Thymus (tissue), 11 donors: Measurements from ENCODE around the gene ST6GAL1. TPM values are rescaled to one million over a fixed set of nuclear protein-coding genes. Genes with fewer than 3 reads are reported as not detected.

ENCODE experiments used
- DNase-seq, 9 donors: peaks; one replicate each; pipeline ENCODE4 v3.0.0-alpha.2; 2013; ENCODE audit warnings: low spot score in 9 of 9, low read depth in 6 of 9, missing footprints in 1 of 9
- H3K27ac ChIP-seq, 2 donors: one replicate each; pipeline ENCODE4 v1.5.1; 2013; ENCODE audit warnings: control low read depth in 1 of 2, low read depth in 1 of 2, low read length in 1 of 2, mild to moderate bottlenecking in 1 of 2, moderate library complexity in 1 of 2
- H3K27me3 ChIP-seq, 2 donors: one replicate each; pipeline ENCODE4 v1.5.1; 2013; ENCODE audit warnings: low read length in 1 of 2; ENCODE audit not compliant: control insufficient read depth in 2 of 2, insufficient read depth in 1 of 2
- H3K36me3 ChIP-seq, 2 donors: one replicate each; pipeline ENCODE4 v1.5.1; 2013; ENCODE audit warnings: low read length in 1 of 2, mild to moderate bottlenecking in 1 of 2, moderate library complexity in 1 of 2; ENCODE audit not compliant: control insufficient read depth in 2 of 2, insufficient read depth in 2 of 2
- H3K4me1 ChIP-seq, 2 donors: one replicate each; pipeline ENCODE4 v1.5.1; 2013; ENCODE audit warnings: low read length in 2 of 2; ENCODE audit not compliant: control insufficient read depth in 2 of 2, insufficient read depth in 2 of 2
- H3K4me3 ChIP-seq, 2 donors: one replicate each; pipeline ENCODE4 v1.5.1; 2013; ENCODE audit warnings: low read length in 2 of 2, control low read depth in 1 of 2, mild to moderate bottlenecking in 1 of 2
- H3K9me3 ChIP-seq, 2 donors: one replicate each; pipeline ENCODE4 v1.5.1; 2013; ENCODE audit warnings: low read length in 1 of 2, mild to moderate bottlenecking in 1 of 2; ENCODE audit not compliant: control insufficient read depth in 2 of 2, insufficient read depth in 1 of 2
- WGBS: extraction: QIAGEN DNeasy Blood & Tissue Kit; methylation state at CpG from one replicate; pipeline ENCODE4 v1.1.7; 2013; 5-methylcytosine and 5-hydroxymethylcytosine counted together
- polyA plus RNA-seq: library from polyadenylated mRNA; stranded (reverse); fragments of 200-250 nt; gene quantifications from one replicate; pipeline ENCODE4 v1.2.3, GENCODE V29; 2013
- total RNA-seq: library from RNA; stranded (reverse); fragments of 120-200 nt; gene quantifications from one replicate; pipeline ENCODE4 v1.2.4, GENCODE V29; 2013
- donor health status: healthy.

Gene ST6GAL1
- total and polyA plus RNA-seq, 2 donors, result 37.6 to 39.2 TPM

DNA sequence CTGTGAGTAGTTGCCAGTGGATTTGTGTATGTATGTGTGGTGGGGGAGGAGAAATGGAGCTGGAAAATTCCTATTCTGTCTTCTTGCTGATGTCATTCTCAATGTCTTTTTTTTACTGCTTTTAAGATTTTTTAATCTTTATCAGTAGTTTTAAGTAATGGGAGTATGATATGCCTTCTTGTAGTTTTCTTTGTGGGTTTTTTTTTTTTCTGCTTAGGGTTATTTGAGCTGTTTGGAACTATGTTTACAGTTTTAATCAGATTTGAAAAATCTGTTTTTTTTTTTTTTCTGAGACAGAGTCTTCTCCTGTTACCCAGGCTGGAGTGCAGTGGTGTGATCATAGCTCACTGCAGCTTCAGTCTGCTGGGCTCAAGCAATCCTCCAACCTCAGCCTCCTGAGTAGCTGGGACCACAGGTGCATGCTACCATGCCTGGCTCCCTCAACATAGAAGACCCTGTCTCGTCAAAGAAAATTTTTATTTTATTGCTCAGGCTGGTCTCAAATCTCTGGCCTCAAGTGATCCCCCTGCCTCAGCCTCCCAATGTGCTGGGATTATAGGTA lies 171.8 kb downstream of the ST6GAL1 start:
- H3K27ac ChIP-seq, result peak overlapping the region; percentile 59 to 66
- WGBS, result 68% methylated on average over 1 of the region's 1 CpG
- no peaks in the 10 kb centered on the region for H3K36me3 ChIP-seq
- H3K9me3 ChIP-seq, result no peaks in the 10 kb centered on the region
- no peaks in the 10 kb centered on the region for H3K27me3 ChIP-seq
- H3K4me1 ChIP-seq, result peaks cover 11 to 17% of the 10 kb centered on the region in 2 donors
- no peak overlapping the region for H3K4me3 ChIP-seq
- DNase-seq, result no peak

DNA sequence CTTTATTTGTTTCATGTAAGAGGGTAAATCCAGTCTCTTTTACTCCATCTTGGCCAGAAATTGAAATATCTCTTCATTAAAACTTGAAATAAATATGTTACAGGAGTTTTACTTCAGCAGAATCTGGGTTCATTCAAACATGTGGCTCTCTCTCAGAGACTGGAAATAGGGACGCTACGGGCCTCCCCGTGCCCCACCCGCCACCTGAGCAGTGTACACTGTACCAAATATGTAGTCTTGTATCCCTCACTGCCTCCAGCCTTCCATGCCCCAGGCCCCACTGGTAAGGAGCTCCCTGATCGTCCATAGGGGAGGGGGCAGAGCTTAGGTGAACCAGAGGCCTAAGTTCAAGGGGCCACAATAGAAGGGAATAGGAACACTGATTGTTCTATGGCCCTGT lies 172.9 kb downstream of the ST6GAL1 start:
- no peak for DNase-seq

DNA sequence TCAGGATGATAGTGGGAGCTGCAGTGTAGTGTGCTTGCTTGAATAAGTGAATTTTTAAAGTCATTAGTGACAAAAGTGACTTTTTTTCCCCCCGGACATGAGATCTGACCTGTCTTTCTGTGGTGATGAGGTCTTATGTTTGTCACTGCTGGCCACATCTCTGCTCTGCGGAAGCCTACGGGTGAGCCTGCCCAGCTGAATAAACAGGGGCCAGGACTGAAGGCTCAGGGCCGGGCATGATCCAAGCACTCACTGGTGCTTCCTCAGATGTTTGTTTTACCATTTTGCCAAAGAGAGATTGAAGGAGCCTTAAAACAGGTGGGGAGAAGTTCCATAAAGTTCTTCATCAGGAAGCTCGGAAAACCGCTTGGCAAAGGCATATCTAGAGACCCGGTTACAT lies 174.0 kb downstream of the ST6GAL1 start:
- WGBS, result 96% methylated on average over 7 of the region's 7 CpGs
- Histone ChIP-seq H3K4me1 (peaks cover 11 to 17% of the 10 kb centered on the region in 2 donors), H3K4me3 (no peak overlapping the region), H3K9me3 (no peaks in the 10 kb centered on the region), H3K36me3 (no peaks in the 10 kb centered on the region), H3K27ac (no peak overlapping the region), H3K27me3 (no peaks in the 10 kb centered on the region)
- DNase-seq, result no peak

More for the DNA sequence above, 172.9 kb downstream of the ST6GAL1 start:
- peaks cover 11 to 17% of the 10 kb centered on the region in 2 donors for H3K4me1 ChIP-seq
- no peaks in the 10 kb centered on the region for H3K9me3 ChIP-seq
- WGBS, result 98% methylated on average over 5 of the region's 5 CpGs
- no peak overlapping the region for H3K27ac ChIP-seq
- no peak overlapping the region for H3K4me3 ChIP-seq
- no peaks in the 10 kb centered on the region for H3K36me3 ChIP-seq
- H3K27me3 ChIP-seq, result no peaks in the 10 kb centered on the region

DNA sequence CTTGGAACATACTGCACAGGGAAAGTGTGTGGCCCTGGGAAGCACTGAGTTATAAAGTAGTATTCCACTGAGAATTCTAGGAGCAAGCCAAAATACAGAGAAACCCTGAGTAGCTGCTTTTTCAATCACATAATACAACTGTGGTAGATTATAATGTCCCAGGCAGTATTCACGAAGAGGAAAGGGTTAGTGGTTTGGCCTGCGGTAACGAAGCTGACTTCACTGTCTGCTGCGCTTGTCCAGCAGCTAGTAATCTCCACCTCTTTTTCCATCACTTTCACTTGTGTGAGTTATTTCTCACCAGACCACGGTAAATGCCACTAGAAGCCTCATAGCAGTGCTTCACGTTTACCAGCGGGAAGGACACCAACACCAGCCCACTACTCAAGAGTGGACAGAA lies 174.6 kb downstream of the ST6GAL1 start:
- Histone ChIP-seq H3K4me3 (no peak overlapping the region), H3K27me3 (no peaks in the 10 kb centered on the region), H3K9me3 (no peaks in the 10 kb centered on the region), H3K27ac (no peak overlapping the region), H3K36me3 (no peaks in the 10 kb centered on the region), H3K4me1 (peaks cover 11 to 17% of the 10 kb centered on the region in 2 donors)
- DNase-seq, result no peak
- 96% methylated on average over 7 of the region's 7 CpGs for WGBS

DNA sequence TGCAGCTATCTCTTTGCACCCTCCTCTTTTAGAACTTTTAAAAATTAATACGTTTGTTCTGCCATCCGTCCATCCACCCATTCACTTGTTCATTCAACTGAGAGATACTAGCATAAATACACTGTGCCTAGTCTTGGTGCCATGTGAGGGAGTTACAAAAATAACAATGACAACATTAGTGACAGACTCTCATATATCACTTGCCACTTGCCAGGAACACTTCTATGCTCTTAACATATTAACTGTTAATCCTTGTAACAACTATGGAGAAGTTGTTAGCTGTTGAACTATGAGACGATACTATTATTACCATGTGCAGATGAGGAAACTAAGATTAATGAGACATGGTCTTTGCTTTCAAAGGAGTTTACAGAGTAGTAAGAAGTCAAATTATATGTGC lies 175.4 kb downstream of the ST6GAL1 start:
- H3K4me1 ChIP-seq, result peaks cover 11 to 17% of the 10 kb centered on the region in 2 donors
- H3K27ac ChIP-seq, result no peak overlapping the region
- no peak for DNase-seq
- H3K4me3 ChIP-seq, result no peak overlapping the region
- 98% methylated on average over 3 of the region's 3 CpGs for WGBS
- no peaks in the 10 kb centered on the region for H3K36me3 ChIP-seq
- no peaks in the 10 kb centered on the region for H3K27me3 ChIP-seq
- H3K9me3 ChIP-seq, result no peaks in the 10 kb centered on the region

DNA sequence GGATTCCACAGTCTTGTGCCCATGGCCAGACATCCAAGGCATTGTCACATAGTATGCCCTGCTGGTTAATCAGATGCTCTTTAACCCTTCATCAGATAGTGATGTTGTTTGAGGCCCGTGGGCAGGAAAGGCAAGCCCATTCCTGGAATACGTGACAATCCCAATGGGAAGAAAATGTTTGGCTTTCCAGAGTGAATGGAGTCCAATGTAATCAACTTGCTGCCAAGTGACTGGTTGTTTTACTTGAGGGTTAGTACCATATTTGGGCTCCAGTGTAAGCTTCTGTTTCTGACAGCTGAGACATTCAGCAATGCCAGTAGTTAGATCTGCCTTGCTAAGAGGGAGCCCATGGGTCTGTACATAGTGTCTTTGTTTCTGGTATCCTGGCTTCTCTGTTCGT lies 177.7 kb downstream of the ST6GAL1 start:
- no peaks in the 10 kb centered on the region for H3K9me3 ChIP-seq
- WGBS, result 96% methylated on average over 3 of the region's 3 CpGs
- H3K36me3 ChIP-seq, result no peaks in the 10 kb centered on the region
- H3K4me3 ChIP-seq, result no peak overlapping the region
- DNase-seq, result no peak
- H3K27me3 ChIP-seq, result no peaks in the 10 kb centered on the region
- peaks cover 0 to 2% of the 10 kb centered on the region in 2 donors for H3K4me1 ChIP-seq
- H3K27ac ChIP-seq, result no peak overlapping the region

DNA sequence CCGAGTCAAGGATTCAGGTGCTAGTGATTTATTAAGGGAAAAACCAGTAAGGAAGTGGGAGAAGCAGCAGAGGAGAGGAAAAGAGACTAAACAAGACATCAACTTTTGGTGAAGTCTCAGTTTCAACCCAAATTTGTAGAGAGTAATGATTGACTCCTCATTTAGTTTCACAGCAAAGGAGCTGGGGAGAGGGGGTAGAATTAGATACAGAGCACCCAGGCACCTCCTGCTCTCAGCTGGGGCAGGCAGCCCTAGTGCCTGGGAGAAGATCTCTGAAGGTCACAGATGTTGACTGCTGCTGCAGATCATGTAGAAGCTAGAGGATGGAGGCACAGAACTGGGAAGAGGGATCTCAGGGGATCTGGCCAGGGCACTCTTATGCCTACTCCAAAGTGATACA lies 179.8 kb downstream of the ST6GAL1 start:
- Histone ChIP-seq H3K36me3 (no peaks in the 10 kb centered on the region), H3K27ac (no peak overlapping the region), H3K4me1 (peaks cover 0 to 3% of the 10 kb centered on the region in 2 donors), H3K9me3 (no peaks in the 10 kb centered on the region), H3K27me3 (no peaks in the 10 kb centered on the region), H3K4me3 (no peak overlapping the region)
- no peak for DNase-seq
- 90% methylated on average over 1 of the region's 1 CpG for WGBS

DNA sequence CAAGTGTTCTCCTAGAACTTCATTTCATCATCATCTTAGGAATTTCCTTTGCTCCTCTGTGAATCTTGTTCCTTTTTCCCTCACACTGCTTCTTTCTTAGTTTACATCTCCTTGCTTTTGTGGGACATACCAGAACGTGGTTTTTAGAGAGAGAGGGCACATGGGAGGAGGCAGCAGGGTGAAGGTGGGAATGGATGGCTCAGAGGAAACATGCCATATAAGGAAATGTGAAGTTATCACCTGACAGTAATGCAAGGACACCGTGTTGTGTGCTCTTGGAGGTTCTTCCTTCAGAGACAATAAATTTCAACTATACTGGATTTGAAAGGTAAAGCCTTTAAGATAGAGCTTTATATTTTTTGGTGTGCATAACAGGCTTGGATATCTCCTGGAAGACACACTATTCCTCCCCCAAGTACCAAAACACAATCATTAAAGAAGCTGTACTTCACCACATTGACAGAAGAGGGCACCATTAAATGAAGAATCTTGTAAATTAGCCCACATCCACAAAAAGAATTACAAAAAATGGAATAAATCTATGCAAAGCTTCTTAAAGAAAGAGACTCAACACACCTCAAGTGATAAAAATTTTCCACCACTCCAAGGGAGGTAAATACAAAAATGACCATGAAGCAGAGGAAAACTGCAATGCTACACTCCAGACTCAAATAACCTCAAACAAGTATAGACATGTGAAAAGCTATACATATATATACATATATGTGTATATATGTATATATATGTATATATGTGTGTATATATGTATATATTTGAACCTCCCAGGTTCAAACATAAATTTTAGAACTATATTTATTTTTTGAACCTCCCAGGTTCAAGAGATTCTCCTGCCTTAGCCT lies 182.8 kb downstream of the ST6GAL1 start:
- H3K4me1 ChIP-seq, result peaks cover 0 to 3% of the 10 kb centered on the region in 2 donors
- peak in 7 of 9 donors; percentile 16 to 63 (median 42) for DNase-seq
- 52% methylated on average over 2 of the region's 2 CpGs for WGBS
- no peaks in the 10 kb centered on the region for H3K27me3 ChIP-seq
- H3K27ac ChIP-seq, result no peak overlapping the region
- H3K4me3 ChIP-seq, result no peak overlapping the region
- H3K9me3 ChIP-seq, result no peaks in the 10 kb centered on the region
- no peaks in the 10 kb centered on the region for H3K36me3 ChIP-seq

DNA sequence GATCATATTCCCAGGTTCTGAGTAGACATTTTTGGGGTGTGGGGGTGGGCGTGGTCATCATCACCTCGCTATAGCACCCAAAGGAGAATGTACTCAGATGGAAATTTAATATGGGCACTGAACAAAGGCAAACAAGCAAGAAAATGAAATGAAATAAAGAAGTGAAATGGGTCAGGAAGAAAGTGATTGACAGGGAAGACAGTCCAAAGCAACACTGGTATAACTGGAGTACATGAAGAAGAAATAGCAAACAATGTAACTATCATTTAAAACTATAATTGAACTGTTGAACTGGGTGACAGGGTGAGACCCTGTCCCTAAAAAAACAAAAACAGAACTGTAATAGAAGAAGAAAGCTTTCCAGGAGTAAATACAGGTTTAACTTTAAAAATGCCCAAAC lies 184.2 kb downstream of the ST6GAL1 start:
- WGBS, result 97% methylated on average over 2 of the region's 2 CpGs
- Histone ChIP-seq H3K9me3 (no peaks in the 10 kb centered on the region), H3K36me3 (no peaks in the 10 kb centered on the region)

More for the DNA sequence above, 184.2 kb downstream of the ST6GAL1 start:
- no peak overlapping the region for H3K27ac ChIP-seq
- peaks cover 0 to 3% of the 10 kb centered on the region in 2 donors for H3K4me1 ChIP-seq
- no peaks in the 10 kb centered on the region for H3K27me3 ChIP-seq
- DNase-seq, result no peak
- H3K4me3 ChIP-seq, result no peak overlapping the region
